Bronchial epithelial cell (primary cell): Measurements from ENCODE around the gene PITX1. TPM values are rescaled to one million over a fixed set of nuclear protein-coding genes. Genes with fewer than 3 reads are reported as not detected.

ENCODE experiments used
- DNase-seq: peaks from one replicate; pipeline ENCODE4 v3.0.0-alpha.2; 2010; ENCODE audit warnings: low read depth
- FAIRE-seq: peaks from 2 replicates; lab custom pipeline; 2011; peaks lifted over from hg19 to GRCh38; lab: Jason Lieb, UNC
- H3K27me3 ChIP-seq: 2 replicates; pipeline ENCODE4 v1.5.1; 2011; ENCODE audit warnings: low read length; ENCODE audit not compliant: control insufficient read depth, insufficient read depth
- H3K36me3 ChIP-seq: 2 replicates; pipeline ENCODE4 v1.5.1; 2011; ENCODE audit warnings: low read length; ENCODE audit not compliant: control insufficient read depth, insufficient read depth
- H3K4me3 ChIP-seq: 2 replicates; pipeline ENCODE4 v1.5.1; 2011; ENCODE audit warnings: mild to moderate bottlenecking, low read depth, low read length, control low read depth
- total RNA-seq: library from RNA; depleted of rRNA; stranded (reverse); fragments of >200 nt; gene quantifications from 2 replicates; pipeline ENCODE4 v1.2.1, GENCODE V29; 2014
- TF ChIP-seq, protein P1 (sequence below): IDR thresholded peaks from 2 replicates; pipeline ENCODE4 v1.5.1; 2011; ENCODE audit warnings: mild to moderate bottlenecking, moderate library complexity, low read length, control low read depth, inconsistent platforms; ENCODE audit not compliant: insufficient read depth, severe bottlenecking

Gene PITX1
- total RNA-seq, 1 donor from 2014 or later, result 87.7 TPM

DNA sequence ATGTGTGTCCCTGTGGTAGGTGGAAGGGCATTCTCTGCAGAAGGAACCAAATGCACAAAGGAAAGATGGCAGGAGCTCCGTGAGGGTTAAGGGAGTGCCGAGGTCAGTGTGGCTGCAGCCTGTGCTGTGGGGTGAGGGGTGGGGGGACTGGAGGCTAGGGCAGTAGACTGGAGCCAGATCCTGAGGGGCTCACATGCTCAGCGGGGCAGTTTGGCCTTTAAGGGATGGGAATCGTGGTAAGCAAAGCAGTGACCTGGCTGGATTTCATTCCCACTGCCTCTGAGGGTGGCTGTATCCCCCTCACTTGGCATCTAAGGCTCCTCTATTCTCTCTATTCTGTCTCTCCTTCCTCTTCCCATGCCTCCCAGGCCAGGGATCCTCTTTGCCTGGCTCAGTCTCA lies 15.6 kb downstream of the PITX1 start:
- FAIRE-seq (no peak), DNase-seq (no peak)
- Histone ChIP-seq H3K27me3 (no peaks in the 10 kb centered on the region), H3K36me3 (no peaks in the 10 kb centered on the region), H3K4me3 (no peak overlapping the region)
- TF ChIP-seq, protein P1, sequence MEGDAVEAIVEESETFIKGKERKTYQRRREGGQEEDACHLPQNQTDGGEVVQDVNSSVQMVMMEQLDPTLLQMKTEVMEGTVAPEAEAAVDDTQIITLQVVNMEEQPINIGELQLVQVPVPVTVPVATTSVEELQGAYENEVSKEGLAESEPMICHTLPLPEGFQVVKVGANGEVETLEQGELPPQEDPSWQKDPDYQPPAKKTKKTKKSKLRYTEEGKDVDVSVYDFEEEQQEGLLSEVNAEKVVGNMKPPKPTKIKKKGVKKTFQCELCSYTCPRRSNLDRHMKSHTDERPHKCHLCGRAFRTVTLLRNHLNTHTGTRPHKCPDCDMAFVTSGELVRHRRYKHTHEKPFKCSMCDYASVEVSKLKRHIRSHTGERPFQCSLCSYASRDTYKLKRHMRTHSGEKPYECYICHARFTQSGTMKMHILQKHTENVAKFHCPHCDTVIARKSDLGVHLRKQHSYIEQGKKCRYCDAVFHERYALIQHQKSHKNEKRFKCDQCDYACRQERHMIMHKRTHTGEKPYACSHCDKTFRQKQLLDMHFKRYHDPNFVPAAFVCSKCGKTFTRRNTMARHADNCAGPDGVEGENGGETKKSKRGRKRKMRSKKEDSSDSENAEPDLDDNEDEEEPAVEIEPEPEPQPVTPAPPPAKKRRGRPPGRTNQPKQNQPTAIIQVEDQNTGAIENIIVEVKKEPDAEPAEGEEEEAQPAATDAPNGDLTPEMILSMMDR, result no peak

GRCh38 chr5:135016861-135017290 lies 17.2 kb downstream of the PITX1 start:
- no peak for DNase-seq
- TF ChIP-seq, protein P1, result no peak
- no peak for FAIRE-seq
- Histone ChIP-seq H3K4me3 (no peak overlapping the region), H3K36me3 (no peaks in the 10 kb centered on the region), H3K27me3 (no peaks in the 10 kb centered on the region)

DNA sequence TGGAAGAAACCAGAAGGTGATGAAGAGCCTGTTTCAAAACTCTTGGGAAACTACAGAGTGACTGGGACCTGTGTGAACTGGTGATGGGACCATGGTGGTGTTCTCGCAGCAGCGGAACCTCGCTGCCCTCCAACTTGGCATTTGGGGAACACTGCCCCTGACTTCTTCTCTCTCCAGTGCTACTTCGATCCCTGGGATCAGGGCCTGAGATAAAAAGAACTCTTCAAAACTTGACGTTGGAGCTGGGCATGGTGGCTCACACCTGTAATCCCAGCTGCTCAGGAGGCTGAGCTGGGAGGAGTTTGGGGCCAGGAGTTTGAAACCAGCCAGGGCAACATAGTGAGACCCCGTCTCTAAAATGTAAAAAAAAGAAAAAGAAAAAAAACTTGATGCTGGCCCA lies 18.1 kb downstream of the PITX1 start:
- no peak for FAIRE-seq
- Histone ChIP-seq H3K27me3 (no peaks in the 10 kb centered on the region), H3K4me3 (no peak overlapping the region), H3K36me3 (no peaks in the 10 kb centered on the region)
- TF ChIP-seq, protein P1, result no peak
- no peak for DNase-seq

GRCh38 chr5:135013947-135014570 lies 20.0 kb downstream of the PITX1 start:
- H3K36me3 ChIP-seq, result no peaks in the 10 kb centered on the region
- TF ChIP-seq, protein P1, result no peak
- no peak for DNase-seq
- H3K27me3 ChIP-seq, result no peaks in the 10 kb centered on the region
- no peak overlapping the region for H3K4me3 ChIP-seq
- FAIRE-seq, result no peak

DNA sequence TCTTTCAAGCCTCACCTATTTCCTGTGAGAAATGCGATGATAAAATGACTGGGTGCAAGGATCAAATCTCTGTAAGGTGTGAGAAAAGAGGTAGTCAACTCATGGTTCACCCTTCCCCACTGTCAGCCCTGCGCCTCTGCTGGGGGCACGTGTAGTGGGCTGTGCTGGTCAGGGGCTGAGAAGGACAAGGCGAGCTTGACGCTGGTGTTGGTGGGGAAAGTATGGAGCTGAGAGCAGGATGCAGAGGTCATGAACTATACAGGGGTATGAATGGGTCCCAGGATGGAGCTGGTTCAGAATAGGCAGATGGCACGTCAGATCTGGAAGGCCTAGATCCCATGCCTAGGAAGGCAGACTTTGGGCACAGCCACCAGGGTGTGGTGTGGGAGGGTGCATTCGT lies 20.6 kb downstream of the PITX1 start:
- H3K4me3 ChIP-seq, result no peak overlapping the region
- TF ChIP-seq, protein P1, result no peak

GRCh38 chr5:135012951-135013391 lies 21.1 kb downstream of the PITX1 start:
- Histone ChIP-seq H3K4me3 (no peak overlapping the region), H3K27me3 (no peaks in the 10 kb centered on the region), H3K36me3 (no peaks in the 10 kb centered on the region)
- TF ChIP-seq, protein P1, result no peak
- FAIRE-seq, result no peak
- no peak for DNase-seq

More for the DNA sequence above, 20.6 kb downstream of the PITX1 start:
- Histone ChIP-seq H3K27me3 (no peaks in the 10 kb centered on the region), H3K36me3 (no peaks in the 10 kb centered on the region)
- DNase-seq (no peak), FAIRE-seq (peak; percentile 88)
